A673 (cell line): ENCODE results near the gene ANO3.

Experiments
- CTCF ChIP-seq: fragments of 300-800, 200-600 bp; sonication (generic); conservative IDR thresholded peaks from 2 replicates; pipeline ENCODE4 v1.5.1; 2017; ENCODE audit warnings: low read depth, mild to moderate bottlenecking, antibody characterized with exemption, low read length, moderate library complexity, mixed read lengths
- EZH2 ChIP-seq: fragments of 200-600 bp; sonication (generic); IDR thresholded peaks from 2 replicates; pipeline ENCODE4 v1.6.1; 2017; ENCODE audit warnings: borderline replicate concordance, low read depth, mild to moderate bottlenecking, mixed read lengths, antibody characterized with exemption, low read length; ENCODE audit not compliant: poor library complexity, severe bottlenecking

DNA sequence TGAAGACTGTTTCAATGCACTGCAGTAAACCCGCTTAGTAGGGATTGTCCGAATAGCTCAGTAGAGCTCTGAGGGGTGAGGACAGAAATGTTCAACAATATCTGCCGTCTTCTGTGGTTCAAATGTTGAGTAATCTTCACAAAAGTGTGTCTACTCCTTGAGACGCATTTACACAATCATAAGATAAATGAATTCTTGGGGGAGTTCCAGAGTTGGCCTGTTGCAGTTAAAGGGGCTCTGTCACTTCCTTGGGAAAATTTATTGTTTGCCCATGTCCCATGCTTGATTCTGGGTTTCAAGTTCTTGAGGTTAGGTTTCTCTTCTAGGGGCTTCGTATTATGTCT is 614 bp downstream of the ANO3 start:
- TF ChIP-seq CTCF: no peak
- no peak for TF ChIP-seq EZH2
